Liver (tissue), 9 donors: ENCODE results near the gene TRAK1. TPM values are rescaled to one million over a fixed set of nuclear protein-coding genes. Genes with fewer than 3 reads are reported as not detected.
A peak's percentile ranks its signal among the peaks of the same experiment; 100 is the strongest.

ENCODE experiments used
- DNase-seq: peaks from one replicate; pipeline ENCODE4 v3.0.0-alpha.2; 2017; ENCODE audit warnings: low spot score
- H3K27ac ChIP-seq, 2 donors: one replicate each; pipeline ENCODE4 v1.7.0; 2013; ENCODE audit warnings: inconsistent platforms in 2 of 2, low read length in 2 of 2, control low read depth in 1 of 2, low read depth in 1 of 2, mild to moderate bottlenecking in 1 of 2
- H3K27me3 ChIP-seq, 4 donors: one replicate each; pipeline versions ENCODE4 v1.6.1 to v1.7.0; 2013; ENCODE audit warnings: low read length in 3 of 4, inconsistent platforms in 1 of 4, mild to moderate bottlenecking in 1 of 4, moderate library complexity in 1 of 4; ENCODE audit not compliant: control insufficient read depth in 4 of 4, insufficient read depth in 4 of 4
- H3K36me3 ChIP-seq, 4 donors: one replicate each; pipeline versions ENCODE4 v1.6.1 to v1.7.0; 2013; ENCODE audit warnings: low read length in 3 of 4, mild to moderate bottlenecking in 3 of 4, low read depth in 1 of 4, moderate library complexity in 1 of 4; ENCODE audit not compliant: control insufficient read depth in 4 of 4, insufficient read depth in 3 of 4
- H3K4me1 ChIP-seq, 4 donors: one replicate each; pipeline versions ENCODE4 v1.6.1 to v1.7.0; 2013; ENCODE audit warnings: low read length in 3 of 4, mild to moderate bottlenecking in 3 of 4, moderate library complexity in 1 of 4; ENCODE audit not compliant: control insufficient read depth in 4 of 4, insufficient read depth in 4 of 4
- H3K4me3 ChIP-seq, 3 donors: one replicate each; pipeline versions ENCODE4 v1.6.1 to v1.7.0; 2013; ENCODE audit warnings: low read length in 3 of 3, control low read depth in 1 of 3, low read depth in 1 of 3, mild to moderate bottlenecking in 1 of 3
- H3K9ac ChIP-seq, 2 donors: one replicate each; pipeline ENCODE4 v1.7.0; 2013; ENCODE audit warnings: low read length in 2 of 2, mild to moderate bottlenecking in 2 of 2, moderate library complexity in 2 of 2, control low read depth in 1 of 2, low read depth in 1 of 2
- H3K9me3 ChIP-seq, 4 donors: one replicate each; pipeline versions ENCODE4 v1.6.1 to v1.7.0; 2013; ENCODE audit warnings: low read length in 3 of 4; ENCODE audit not compliant: control insufficient read depth in 4 of 4
- CTCF ChIP-seq: fragments of 150-350 bp; IDR thresholded peaks from 2 replicates; pipeline ENCODE4 v1.5.1; 2017; ENCODE audit warnings: improper control_type of control experiment, low read depth, low read length; ENCODE audit not compliant: missing input control
- EGR1 ChIP-seq, 2 donors: IDR thresholded peaks; 2 replicates each; pipeline ENCODE4 v1.6.1; 2016 to 2018; ENCODE audit warnings: antibody characterized with exemption in 2 of 2, low read depth in 2 of 2
- FOXA1 ChIP-seq: IDR thresholded peaks from 2 replicates; pipeline ENCODE4 v1.6.1; 2016; ENCODE audit warnings: antibody characterized with exemption
- FOXA2 ChIP-seq: IDR thresholded peaks from 2 replicates; pipeline ENCODE4 v1.6.1; 2016; ENCODE audit warnings: antibody characterized with exemption
- GABPA ChIP-seq, 2 donors: IDR thresholded peaks in 1 of 2; conservative IDR thresholded peaks in 1 of 2; 2 replicates each; pipeline ENCODE4 v1.6.1; 2016; ENCODE audit warnings: antibody characterized with exemption in 2 of 2, mild to moderate bottlenecking in 1 of 2, moderate library complexity in 1 of 2
- HNF4A ChIP-seq, 2 donors: conservative IDR thresholded peaks; 2 replicates each; pipeline ENCODE4 v1.6.1; 2016; ENCODE audit warnings: antibody characterized with exemption in 2 of 2, mild to moderate bottlenecking in 2 of 2
- HNF4G ChIP-seq: IDR thresholded peaks from 2 replicates; pipeline ENCODE4 v1.6.1; 2016; ENCODE audit warnings: antibody characterized with exemption
- NR2F2 ChIP-seq: IDR thresholded peaks from 2 replicates; pipeline ENCODE4 v1.6.1; 2016; ENCODE audit warnings: antibody characterized with exemption
- RAD21 ChIP-seq, 2 donors: IDR thresholded peaks; 2 replicates each; pipeline ENCODE4 v1.6.1; 2016; ENCODE audit warnings: antibody characterized with exemption in 2 of 2, mild to moderate bottlenecking in 2 of 2
- RXRA ChIP-seq, 2 donors: IDR thresholded peaks; 2 replicates each; pipeline ENCODE4 v1.6.1; 2017 to 2018; ENCODE audit warnings: antibody characterized with exemption in 2 of 2, mild to moderate bottlenecking in 1 of 2
- SP1 ChIP-seq: IDR thresholded peaks from 2 replicates; pipeline ENCODE4 v1.6.1; 2018; ENCODE audit warnings: antibody characterized with exemption, mild to moderate bottlenecking
- TAF1 ChIP-seq: conservative IDR thresholded peaks from 2 replicates; pipeline ENCODE4 v1.6.1; 2016; ENCODE audit warnings: antibody characterized with exemption, mild to moderate bottlenecking
- YY1 ChIP-seq: IDR thresholded peaks from 2 replicates; pipeline ENCODE4 v1.6.1; 2016; ENCODE audit warnings: antibody characterized with exemption, mild to moderate bottlenecking
- ZBTB33 ChIP-seq: IDR thresholded peaks from 2 replicates; pipeline ENCODE4 v1.6.1; 2016; ENCODE audit warnings: antibody characterized with exemption
- WGBS: extraction: QIAGEN DNeasy Blood & Tissue Kit; methylation state at CpG from one replicate; pipeline ENCODE4 v1.1.7; 2013; 5-methylcytosine and 5-hydroxymethylcytosine counted together
- polyA plus RNA-seq, 2 donors: library from polyadenylated mRNA; stranded (reverse) in 1 of 2; unstranded in 1 of 2; fragments of 200-250 nt in 1 of 2; fragments of >200 nt in 1 of 2; fragmentation: Nextera tagmentation in 1 of 2; extraction: Ambion mirVana in 1 of 2; gene quantifications; one replicate each; pipeline versions ENCODE4 v1.2.1 to v1.2.3, GENCODE V29; 2013 to 2015
- total RNA-seq, 2 donors: library from RNA; depleted of rRNA; stranded (reverse); fragments of >200 nt; gene quantifications; one replicate each; pipeline ENCODE4 v1.2.3, GENCODE V29; 2014
- TF ChIP-seq, protein P1 (sequence below): IDR thresholded peaks from 2 replicates; pipeline ENCODE4 v1.6.1; 2016; ENCODE audit warnings: antibody characterized with exemption
- TF ChIP-seq, protein P2 (sequence below): IDR thresholded peaks from 2 replicates; pipeline ENCODE4 v1.6.1; 2016; ENCODE audit warnings: antibody characterized with exemption
- donor health status: healthy.
- donor health status: healthy.
- donor health status: healthy.
- donor health status: healthy.
- donor health status: healthy.

TRAK1 gene
- total and polyA plus RNA-seq, 4 donors = 3.4 to 21.7 (median 8.6) TPM

- no peaks in the 10 kb centered on the region for H3K27me3 ChIP-seq
- DNase-seq = no peak
- H3K9me3 ChIP-seq = no peaks in the 10 kb centered on the region
- 91% methylated on average over 6 of the region's 6 CpGs for WGBS
- TF ChIP-seq, protein P1, sequence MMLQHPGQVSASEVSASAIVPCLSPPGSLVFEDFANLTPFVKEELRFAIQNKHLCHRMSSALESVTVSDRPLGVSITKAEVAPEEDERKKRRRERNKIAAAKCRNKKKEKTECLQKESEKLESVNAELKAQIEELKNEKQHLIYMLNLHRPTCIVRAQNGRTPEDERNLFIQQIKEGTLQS = no peak
- H3K9ac ChIP-seq = no peak overlapping the region
- H3K27ac ChIP-seq = no peak overlapping the region
- H3K4me3 ChIP-seq = no peak overlapping the region
- peaks cover 0 to 23% (median 3%) of the 10 kb centered on the region in 4 donors for H3K36me3 ChIP-seq
- H3K4me1 ChIP-seq = peaks cover 2 to 24% (median 11%) of the 10 kb centered on the region in 4 donors
Measured at GRCh38 chr3:42189001-42189460, 97.9 kb downstream of the TRAK1 start.

DNA sequence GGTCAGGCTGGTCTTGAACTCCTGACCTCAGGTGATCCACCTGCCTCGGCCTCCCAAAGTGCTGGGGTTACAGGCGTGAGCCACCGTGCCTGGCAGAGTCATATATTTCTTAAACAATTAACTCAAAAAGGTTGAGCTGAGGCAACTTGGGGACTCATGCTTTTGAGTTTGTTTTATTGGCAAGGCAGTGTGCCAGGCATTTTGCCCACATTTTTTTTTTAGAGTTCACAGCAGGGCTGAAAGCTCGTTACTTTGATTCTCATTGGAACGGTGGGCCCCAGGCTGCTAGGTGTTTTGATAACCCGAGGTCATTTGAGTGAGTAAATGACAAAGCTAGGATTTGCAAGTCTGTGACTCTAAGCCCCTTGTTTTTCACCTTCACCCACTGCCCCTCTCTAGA is 98.6 kb downstream of the TRAK1 start:
- peak; percentile 34 for TF ChIP-seq SP1
- TF ChIP-seq, protein P2, sequence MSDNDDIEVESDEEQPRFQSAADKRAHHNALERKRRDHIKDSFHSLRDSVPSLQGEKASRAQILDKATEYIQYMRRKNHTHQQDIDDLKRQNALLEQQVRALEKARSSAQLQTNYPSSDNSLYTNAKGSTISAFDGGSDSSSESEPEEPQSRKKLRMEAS = no peak
- no peak for TF ChIP-seq HNF4G
- TF ChIP-seq ZBTB33 = no peak
- TF ChIP-seq HNF4A (conservative IDR thresholded peaks at IDR 0.05) = peak; percentile 19 to 35
- no peak for TF ChIP-seq GABPA (IDR thresholded peaks at IDR 0.05 in 1 of 2, conservative IDR thresholded peaks at IDR 0.05 in 1 of 2)
- TF ChIP-seq YY1 = no peak
- no peak for TF ChIP-seq TAF1
- TF ChIP-seq EGR1 (IDR thresholded peaks at IDR 0.05; ENCODE audit: low read depth in 2 of 2) = no peak
- TF ChIP-seq, protein P1 = no peak
- no peak for TF ChIP-seq FOXA1
- no peak for TF ChIP-seq CTCF
- TF ChIP-seq NR2F2 = no peak
- TF ChIP-seq RXRA (IDR thresholded peaks at IDR 0.05) = peak; percentile 67 to 75
- peak in 1 of 2 donors; percentile 34 for TF ChIP-seq RAD21 (IDR thresholded peaks at IDR 0.05)
- TF ChIP-seq FOXA2 = no peak

More for the DNA sequence above, 98.6 kb downstream of the TRAK1 start:
- DNase-seq = no peak
- no peak overlapping the region for H3K9ac ChIP-seq
- H3K9me3 ChIP-seq = no peaks in the 10 kb centered on the region
- peaks cover 2 to 24% (median 11%) of the 10 kb centered on the region in 4 donors for H3K4me1 ChIP-seq
- WGBS = 27% methylated on average over 6 of the region's 6 CpGs
- peaks cover 0 to 25% (median 6%) of the 10 kb centered on the region in 4 donors for H3K36me3 ChIP-seq
- H3K27me3 ChIP-seq = no peaks in the 10 kb centered on the region
- H3K4me3 ChIP-seq = no peak overlapping the region
- no peak overlapping the region for H3K27ac ChIP-seq
